IMR-90 (cell line): ENCODE data around the gene GSTA1. TPM values are rescaled to one million over a fixed set of nuclear protein-coding genes. Genes with fewer than 3 reads are reported as not detected.

ENCODE experiments used
- polyA plus RNA-seq, 3 experiments: library from polyadenylated mRNA; depleted of rRNA; stranded (reverse); fragments of >200 nt; gene quantifications; 2 replicates each; pipeline ENCODE4 v1.2.3, GENCODE V29; 2012; ENCODE audit warnings: low replicate concordance in 1 of 3
- total RNA-seq: library from RNA; depleted of rRNA; stranded (reverse); fragments of >200 nt; gene quantifications from 2 replicates; pipeline ENCODE4 v1.2.3, GENCODE V29; 2012; rRNA removed

Gene GSTA1
- total and polyA plus RNA-seq, 2 of the 4 experiments (the other 2 are of a cell fraction), result 0.18 to 0.31 TPM

Other genes starting within 250 kb of the GSTA1 start
- gene TRAM2, start 226.8 kb downstream of the GSTA1 start, total RNA-seq, result 77.2 and 81.1 TPM in 2 replicates
- gene TRAM2, start 226.8 kb downstream of the GSTA1 start, polyA plus RNA-seq (2012; rRNA removed), result 94.2 and 95.7 TPM in 2 replicates
- gene TMEM14A, start 132.7 kb downstream of the GSTA1 start, total RNA-seq, result 18.5 and 58.3 TPM in 2 replicates
- gene TMEM14A, start 132.7 kb downstream of the GSTA1 start, polyA plus RNA-seq (2012; rRNA removed), result 20.9 and 25.1 TPM in 2 replicates
- gene GSTA2, start 40.3 kb downstream of the GSTA1 start, total RNA-seq, result not detected in 2 replicates
- gene GSTA2, start 40.3 kb downstream of the GSTA1 start, polyA plus RNA-seq (2012; rRNA removed), result not detected in 2 replicates
- not detected in 2 replicates for gene GSTA5, start 37.0 kb upstream of the GSTA1 start, total RNA-seq
- not detected in 2 replicates for gene GSTA5, start 37.0 kb upstream of the GSTA1 start, polyA plus RNA-seq (2012; rRNA removed)
- not detected in 2 replicates for gene GSTA3, start 105.9 kb upstream of the GSTA1 start, total RNA-seq
- gene GSTA3, start 105.9 kb upstream of the GSTA1 start, polyA plus RNA-seq (2012; rRNA removed), result not detected in 2 replicates
- gene GSTA4, start 191.5 kb upstream of the GSTA1 start, total RNA-seq, result 26.9 and 35.8 TPM in 2 replicates
- gene GSTA4, start 191.5 kb upstream of the GSTA1 start, polyA plus RNA-seq (2012; rRNA removed), result 29.6 and 35.6 TPM in 2 replicates